DOHH2 (cell line): ENCODE results near the gene SLC27A1.
"Not testable (repeated sequence)": the region's sequence is repeated elsewhere in the genome, so short reads cannot be mapped to it uniquely, and the experiment has no call there.

Experiments
- H3F3A ChIP-seq: fragments of 200-600 bp; sonication (generic), shearing (Covaris generic); 2 replicates; pipeline ENCODE4 v1.6.0; 2016; ENCODE audit warnings: antibody characterized with exemption, mild to moderate bottlenecking; ENCODE audit not compliant: control insufficient read depth, insufficient read depth
- H3K27ac ChIP-seq: fragments of 200-600 bp; sonication (generic); 2 replicates; pipeline ENCODE4 v1.5.1; 2014; ENCODE audit warnings: low read depth, mild to moderate bottlenecking, low read length, moderate library complexity
- H3K27me3 ChIP-seq: fragments of 200-600 bp; sonication (generic); 2 replicates; pipeline ENCODE4 v1.6.1; 2014; ENCODE audit warnings: mild to moderate bottlenecking, low read length, mixed read lengths; ENCODE audit not compliant: control insufficient read depth
- H3K36me3 ChIP-seq: fragments of 200-600 bp; sonication (generic); 2 replicates; pipeline ENCODE4 v1.6.1; 2014; ENCODE audit warnings: mild to moderate bottlenecking, low read length, moderate library complexity, mixed read lengths; ENCODE audit not compliant: control insufficient read depth
- H3K4me1 ChIP-seq: fragments of 200-600 bp; sonication (generic); 2 replicates; pipeline ENCODE4 v1.6.1; 2014; ENCODE audit warnings: mild to moderate bottlenecking, low read length, mixed read lengths; ENCODE audit not compliant: control insufficient read depth
- H3K4me2 ChIP-seq: fragments of 200-600 bp; sonication (generic); 2 replicates; pipeline ENCODE4 v1.6.0; 2014; ENCODE audit warnings: mild to moderate bottlenecking, low read length, moderate library complexity
- H3K4me3 ChIP-seq: fragments of 200-600 bp; sonication (generic); 2 replicates; pipeline ENCODE4 v1.5.1; 2014; ENCODE audit warnings: mild to moderate bottlenecking, low read length, mixed read lengths
- H3K79me2 ChIP-seq: fragments of 200-600 bp; sonication (generic); 2 replicates; pipeline ENCODE4 v1.6.1; 2014; ENCODE audit warnings: mild to moderate bottlenecking, low read length, mixed read lengths; ENCODE audit not compliant: control insufficient read depth
- H3K9me2 ChIP-seq: fragments of 200-600 bp; sonication (generic); replicated peaks from 2 replicates; pipeline ENCODE4 v1.6.1; 2014; ENCODE audit warnings: mild to moderate bottlenecking, low read length, mixed read lengths; ENCODE audit not compliant: control insufficient read depth
- H3K9me3 ChIP-seq: fragments of 200-600 bp; sonication (generic); 2 replicates; pipeline ENCODE4 v1.6.1; 2014; ENCODE audit warnings: antibody characterized with exemption, low read length, mixed read lengths; ENCODE audit not compliant: control insufficient read depth, insufficient read depth
- H4K20me1 ChIP-seq: fragments of 200-600 bp; sonication (generic); 2 replicates; pipeline ENCODE4 v1.6.0; 2014; ENCODE audit warnings: low read depth, mild to moderate bottlenecking, antibody characterized with exemption, low read length, moderate library complexity; ENCODE audit not compliant: control insufficient read depth, insufficient read depth
- CTCF ChIP-seq: fragments of 200-600 bp; sonication (generic); IDR thresholded peaks from one replicate; pipeline ENCODE4 v1.5.1; 2014; ENCODE audit warnings: antibody characterized with exemption, mild to moderate bottlenecking, low read depth, low read length; ENCODE audit not compliant: poor library complexity, severe bottlenecking
- EZH2phosphoT487 ChIP-seq: fragments of 200-600 bp; sonication (generic); IDR thresholded peaks from 2 replicates; pipeline ENCODE4 v1.6.1; 2017; ENCODE audit warnings: borderline replicate concordance, mild to moderate bottlenecking, antibody characterized with exemption, low read length, moderate library complexity, mixed read lengths

SLC27A1 gene

GRCh38 chr19:17473041-17473440 is 2.7 kb downstream of the SLC27A1 start:
- Histone ChIP-seq H3F3A (no peaks in the 10 kb centered on the region; the same call in 1 of the 2 replicates), H3K79me2 (no peaks in the 10 kb centered on the region), H4K20me1 (no peaks in the 10 kb centered on the region), H3K4me2 (no peak overlapping the region), H3K4me1 (peaks cover 23% of the 10 kb centered on the region), H3K27me3 (peaks cover 16% of the 10 kb centered on the region), H3K27ac (no peak overlapping the region), H3K4me3 (no peak overlapping the region), H3K9me2 (no peaks in the 10 kb centered on the region), H3K9me3 (no peaks in the 10 kb centered on the region), H3K36me3 (no peaks in the 10 kb centered on the region)
- TF ChIP-seq EZH2phosphoT487 (no peak), CTCF (no peak)

- not testable (repeated sequence) for H3K4me3 ChIP-seq, H3K36me3 ChIP-seq, H3F3A ChIP-seq, H3K27ac ChIP-seq, H4K20me1 ChIP-seq, H3K4me2 ChIP-seq, H3K9me2 ChIP-seq, H3K79me2 ChIP-seq, H3K4me1 ChIP-seq, H3K9me3 ChIP-seq
- H3K27me3 ChIP-seq = peaks cover 16% of the 10 kb centered on the region
These were observed 4.8 kb downstream of the SLC27A1 start for GRCh38 chr19:17475011-17475540.

- Histone ChIP-seq H4K20me1 (no peaks in the 10 kb centered on the region), H3F3A (no peaks in the 10 kb centered on the region), H3K27ac (no peak overlapping the region), H3K4me1 (peaks cover 7% of the 10 kb centered on the region), H3K36me3 (no peaks in the 10 kb centered on the region), H3K9me3 (no peaks in the 10 kb centered on the region), H3K27me3 (peaks cover 16% of the 10 kb centered on the region), H3K9me2 (no peaks in the 10 kb centered on the region), H3K4me2 (no peak overlapping the region), H3K79me2 (no peaks in the 10 kb centered on the region), H3K4me3 (no peak overlapping the region)
- TF ChIP-seq EZH2phosphoT487 (no peak), CTCF (no peak)
These were observed 5.3 kb downstream of the SLC27A1 start for GRCh38 chr19:17475541-17476115.

GRCh38 chr19:17479325-17479791 is 9.0 kb downstream of the SLC27A1 start:
- Histone ChIP-seq H4K20me1 (no peaks in the 10 kb centered on the region), H3K9me2 (no peaks in the 10 kb centered on the region), H3F3A (no peaks in the 10 kb centered on the region), H3K4me3 (no peak overlapping the region), H3K4me2 (no peak overlapping the region), H3K27ac (no peak overlapping the region), H3K4me1 (no peaks in the 10 kb centered on the region), H3K9me3 (no peaks in the 10 kb centered on the region), H3K79me2 (no peaks in the 10 kb centered on the region), H3K27me3 (no peaks in the 10 kb centered on the region), H3K36me3 (no peaks in the 10 kb centered on the region)
- TF ChIP-seq EZH2phosphoT487 (no peak), CTCF (no peak)
